Measurements from ENCODE around the gene SSBP3. TPM values are rescaled to one million over a fixed set of nuclear protein-coding genes. Genes with fewer than 3 reads are reported as not detected.
"Not testable (repeated sequence)": the region's sequence is repeated elsewhere in the genome, so short reads cannot be mapped to it uniquely, and the experiment has no call there.

SSBP3 gene
- polyA plus RNA-seq, 4 donors: 24.2 to 41.9 (median 32.2) TPM

- Histone ChIP-seq H3K36me3 (ENCODE audit: control insufficient read depth in 3 of 3, insufficient read depth in 2 of 3, low read depth in 1 of 3, low read length in 3 of 3) (peaks cover 9 to 92% (median 24%) of the 10 kb centered on the region in 3 donors), H3K27ac (ENCODE audit: low read depth in 1 of 3, low read length in 2 of 3) (peak overlapping the region; percentile 34 to 70 (median 50)), H3K27me3 (ENCODE audit: control insufficient read depth in 3 of 3, insufficient read depth in 3 of 3, low read length in 3 of 3) (no peaks in the 10 kb centered on the region), H3K4me1 (ENCODE audit: control insufficient read depth in 3 of 3, insufficient read depth in 2 of 3, low read depth in 1 of 3, low read length in 2 of 3) (peaks cover 2 to 16% (median 10%) of the 10 kb centered on the region in 3 donors), H3K4me3 (ENCODE audit: low read depth in 1 of 3, low read length in 3 of 3) (no peak overlapping the region), H3K9me3 (ENCODE audit: control insufficient read depth in 2 of 2, insufficient read depth in 1 of 2, low read depth in 1 of 2, low read length in 1 of 2) (no peaks in the 10 kb centered on the region)
- FAIRE-seq (no peak), DNase-seq (peak; percentile 30 to 33)
- WGBS, 3 donors: 42 to 57% (median 51%) methylated on average over 11 of the region's 11 CpGs
Observed at GRCh38 chr1:54218883-54219687, 187.1 kb downstream of the SSBP3 start.

- FAIRE-seq (no peak), DNase-seq (no peak)
- H3K4me1 ChIP-seq (ENCODE audit: control insufficient read depth in 3 of 3, insufficient read depth in 2 of 3, low read depth in 1 of 3, low read length in 2 of 3): peaks cover 2 to 16% (median 10%) of the 10 kb centered on the region in 3 donors
- no peaks in the 10 kb centered on the region for H3K27me3 ChIP-seq (ENCODE audit: control insufficient read depth in 3 of 3, insufficient read depth in 3 of 3, low read length in 3 of 3)
- 95 to 97% (median 97%) methylated on average over 8 to 9 of the region's 9 CpGs for WGBS, 3 donors
- H3K27ac ChIP-seq (ENCODE audit: low read depth in 1 of 3, low read length in 2 of 3): no peak overlapping the region
- H3K36me3 ChIP-seq (ENCODE audit: control insufficient read depth in 3 of 3, insufficient read depth in 2 of 3, low read depth in 1 of 3, low read length in 3 of 3): peaks cover 23 to 87% (median 38%) of the 10 kb centered on the region in 3 donors
- no peak overlapping the region for H3K4me3 ChIP-seq (ENCODE audit: low read depth in 1 of 3, low read length in 3 of 3)
- no peaks in the 10 kb centered on the region for H3K9me3 ChIP-seq (ENCODE audit: control insufficient read depth in 2 of 2, insufficient read depth in 1 of 2, low read depth in 1 of 2, low read length in 1 of 2)
Observed at GRCh38 chr1:54215523-54215922, 190.7 kb downstream of the SSBP3 start.

GRCh38 chr1:54212872-54213271 is 193.3 kb downstream of the SSBP3 start:
- Histone ChIP-seq H3K9me3 (ENCODE audit: control insufficient read depth in 2 of 2, insufficient read depth in 1 of 2, low read depth in 1 of 2, low read length in 1 of 2) (no peaks in the 10 kb centered on the region), H3K4me1 (ENCODE audit: control insufficient read depth in 3 of 3, insufficient read depth in 2 of 3, low read depth in 1 of 3, low read length in 2 of 3) (no peaks in the 10 kb centered on the region), H3K4me3 (ENCODE audit: low read depth in 1 of 3, low read length in 3 of 3) (no peak overlapping the region), H3K36me3 (ENCODE audit: control insufficient read depth in 3 of 3, insufficient read depth in 2 of 3, low read depth in 1 of 3, low read length in 3 of 3) (peaks cover 28 to 77% (median 43%) of the 10 kb centered on the region in 3 donors), H3K27me3 (ENCODE audit: control insufficient read depth in 3 of 3, insufficient read depth in 3 of 3, low read length in 3 of 3) (no peaks in the 10 kb centered on the region), H3K27ac (ENCODE audit: low read depth in 1 of 3, low read length in 2 of 3) (no peak overlapping the region)
- FAIRE-seq: no peak
- no peak for DNase-seq
- 47 to 73% (median 61%) methylated on average over 1 of the region's 1 CpG for WGBS, 3 donors

GRCh38 chr1:54207896-54208295 is 198.3 kb downstream of the SSBP3 start:
- H3K4me3 ChIP-seq (ENCODE audit: low read depth in 1 of 3, low read length in 3 of 3); H3K27me3 ChIP-seq (ENCODE audit: control insufficient read depth in 3 of 3, insufficient read depth in 3 of 3, low read length in 3 of 3); H3K9me3 ChIP-seq (ENCODE audit: control insufficient read depth in 2 of 2, insufficient read depth in 1 of 2, low read depth in 1 of 2, low read length in 1 of 2); DNase-seq; FAIRE-seq; H3K27ac ChIP-seq (ENCODE audit: low read depth in 1 of 3, low read length in 2 of 3); H3K4me1 ChIP-seq (ENCODE audit: control insufficient read depth in 3 of 3, insufficient read depth in 2 of 3, low read depth in 1 of 3, low read length in 2 of 3): not testable (repeated sequence)
- 70 to 85% (median 73%) methylated on average over 4 of the region's 4 CpGs for WGBS, 3 donors
- H3K36me3 ChIP-seq (ENCODE audit: control insufficient read depth in 3 of 3, insufficient read depth in 2 of 3, low read depth in 1 of 3, low read length in 3 of 3): peaks cover 21 to 51% (median 23%) of the 10 kb centered on the region in 3 donors

GRCh38 chr1:54207287-54207686 is 198.9 kb downstream of the SSBP3 start:
- H3K4me3 ChIP-seq (ENCODE audit: low read depth in 1 of 3, low read length in 3 of 3): no peak overlapping the region
- H3K36me3 ChIP-seq (ENCODE audit: control insufficient read depth in 3 of 3, insufficient read depth in 2 of 3, low read depth in 1 of 3, low read length in 3 of 3): peaks cover 16 to 50% (median 17%) of the 10 kb centered on the region in 3 donors
- 29 to 83% (median 79%) methylated on average over 1 of the region's 1 CpG for WGBS, 3 donors
- FAIRE-seq: no peak
- no peak for DNase-seq
- no peaks in the 10 kb centered on the region for H3K27me3 ChIP-seq (ENCODE audit: control insufficient read depth in 3 of 3, insufficient read depth in 3 of 3, low read length in 3 of 3)
- no peaks in the 10 kb centered on the region for H3K9me3 ChIP-seq (ENCODE audit: control insufficient read depth in 2 of 2, insufficient read depth in 1 of 2, low read depth in 1 of 2, low read length in 1 of 2)
- H3K4me1 ChIP-seq (ENCODE audit: control insufficient read depth in 3 of 3, insufficient read depth in 2 of 3, low read depth in 1 of 3, low read length in 2 of 3): no peaks in the 10 kb centered on the region
- no peak overlapping the region for H3K27ac ChIP-seq (ENCODE audit: low read depth in 1 of 3, low read length in 2 of 3)

- Histone ChIP-seq H3K27me3 (ENCODE audit: control insufficient read depth in 3 of 3, insufficient read depth in 3 of 3, low read length in 3 of 3) (no peaks in the 10 kb centered on the region), H3K4me1 (ENCODE audit: control insufficient read depth in 3 of 3, insufficient read depth in 2 of 3, low read depth in 1 of 3, low read length in 2 of 3) (peaks cover 0 to 9% (median 4%) of the 10 kb centered on the region in 3 donors), H3K27ac (ENCODE audit: low read depth in 1 of 3, low read length in 2 of 3) (no peak overlapping the region), H3K4me3 (ENCODE audit: low read depth in 1 of 3, low read length in 3 of 3) (no peak overlapping the region), H3K36me3 (ENCODE audit: control insufficient read depth in 3 of 3, insufficient read depth in 2 of 3, low read depth in 1 of 3, low read length in 3 of 3) (peaks cover 4 to 30% (median 11%) of the 10 kb centered on the region in 3 donors), H3K9me3 (ENCODE audit: control insufficient read depth in 2 of 2, insufficient read depth in 1 of 2, low read depth in 1 of 2, low read length in 1 of 2) (no peaks in the 10 kb centered on the region)
- no peak for FAIRE-seq
- WGBS, 3 donors: 82 to 85% (median 85%) methylated on average over 7 of the region's 7 CpGs
- no peak for DNase-seq
Observed at GRCh38 chr1:54204199-54204598, 202.0 kb downstream of the SSBP3 start.

- FAIRE-seq: no peak
- H3K27me3 ChIP-seq (ENCODE audit: control insufficient read depth in 3 of 3, insufficient read depth in 3 of 3, low read length in 3 of 3): no peaks in the 10 kb centered on the region
- DNase-seq: no peak
Observed at GRCh38 chr1:54200519-54200997, 205.6 kb downstream of the SSBP3 start.

GRCh38 chr1:54199765-54200518 is 206.3 kb downstream of the SSBP3 start, which contains the start of the genes CYB5RL and MRPL37:
Gene CYB5RL (minus strand): TSS chr1:54200030. CDS start chr1:54195616, 4,414 bp downstream.
Gene MRPL37 (plus strand): TSS chr1:54200167. CDS start chr1:54200244, 77 bp downstream.
- Histone ChIP-seq H3K36me3 (ENCODE audit: control insufficient read depth in 3 of 3, insufficient read depth in 2 of 3, low read depth in 1 of 3, low read length in 3 of 3) (peaks cover 0 to 23% (median 0%) of the 10 kb centered on the region in 3 donors), H3K4me3 (ENCODE audit: low read depth in 1 of 3, low read length in 3 of 3) (peak within 1 kb of the TSS; percentile 70 to 90 (median 77)), H3K9me3 (ENCODE audit: control insufficient read depth in 2 of 2, insufficient read depth in 1 of 2, low read depth in 1 of 2, low read length in 1 of 2) (no peaks in the 10 kb centered on the region), H3K27me3 (ENCODE audit: control insufficient read depth in 3 of 3, insufficient read depth in 3 of 3, low read length in 3 of 3) (no peaks in the 10 kb centered on the region), H3K4me1 (ENCODE audit: control insufficient read depth in 3 of 3, insufficient read depth in 2 of 3, low read depth in 1 of 3, low read length in 2 of 3) (peaks cover 0 to 16% (median 4%) of the 10 kb centered on the region in 3 donors), H3K27ac (ENCODE audit: low read depth in 1 of 3, low read length in 2 of 3) (peak within 1 kb of the TSS; percentile 27 to 76 (median 72))
- 0 to 1% (median 0%) methylated on average over 41 to 51 of the region's 51 CpGs for WGBS, 3 donors
- peak; percentile 98 for DNase-seq
- FAIRE-seq: no peak

More at GRCh38 chr1:54200519-54200997, 205.6 kb downstream of the SSBP3 start:
- Histone ChIP-seq H3K4me3 (ENCODE audit: low read depth in 1 of 3, low read length in 3 of 3) (peak overlapping the region; percentile 70 to 90 (median 77)), H3K9me3 (ENCODE audit: control insufficient read depth in 2 of 2, insufficient read depth in 1 of 2, low read depth in 1 of 2, low read length in 1 of 2) (no peaks in the 10 kb centered on the region), H3K4me1 (ENCODE audit: control insufficient read depth in 3 of 3, insufficient read depth in 2 of 3, low read depth in 1 of 3, low read length in 2 of 3) (peaks cover 0 to 16% (median 4%) of the 10 kb centered on the region in 3 donors), H3K36me3 (ENCODE audit: control insufficient read depth in 3 of 3, insufficient read depth in 2 of 3, low read depth in 1 of 3, low read length in 3 of 3) (peaks cover 0 to 23% (median 4%) of the 10 kb centered on the region in 3 donors), H3K27ac (ENCODE audit: low read depth in 1 of 3, low read length in 2 of 3) (peak overlapping the region in 2 of 3 donors; percentile 31 to 72)
- WGBS, 3 donors: 0 to 1% (median 0%) methylated on average over 14 to 15 of the region's 15 CpGs
